ENCODE results near the gene LIPE. TPM values are rescaled to one million over a fixed set of nuclear protein-coding genes. Genes with fewer than 3 reads are reported as not detected.

The LIPE gene
- total and polyA plus RNA-seq, 2 experiments from 2014 or later: 0.22 to 0.61 TPM

DNA sequence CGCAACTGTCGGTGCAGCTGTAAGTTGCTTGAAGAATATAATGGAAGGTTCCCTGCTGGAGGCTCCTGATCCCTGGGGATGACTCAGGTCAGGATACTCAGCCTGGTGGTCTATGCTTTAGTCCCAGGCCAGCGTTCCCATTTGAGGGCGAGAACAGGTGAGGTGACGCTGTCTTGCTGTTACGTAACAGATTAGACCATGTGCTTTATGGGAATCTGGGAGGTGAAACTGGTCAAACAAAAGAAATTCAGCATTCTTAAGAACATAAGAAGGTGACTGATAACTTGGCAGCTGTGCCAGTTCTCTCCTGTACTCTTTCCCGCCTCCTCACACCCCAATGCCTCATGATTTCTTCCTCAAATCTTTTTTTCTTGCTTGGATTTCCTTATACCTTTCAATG, 15.6 kb upstream of the LIPE start, which contains the start of gene CXCL17:
CXCL17 (minus strand) TSS at position 114 of the 400 bp plus-strand sequence. CDS start 114 bp downstream, outside the sequence.
- Histone ChIP-seq H3K4me3 (no peak within 1 kb of the TSS), H3K36me3 (ENCODE audit: low read depth) (no peaks in the 10 kb centered on the region), H3K9me3 (ENCODE audit: low read depth) (no peaks in the 10 kb centered on the region), H3K27me3 (replicated peaks; ENCODE audit: insufficient read depth) (peaks cover 9% of the 10 kb centered on the region; the same call in 1 of the 2 replicates), H3K79me2 (ENCODE audit: insufficient read depth) (no peaks in the 10 kb centered on the region), H3K4me2 (ENCODE audit: unreplicated experiment) (no peak within 1 kb of the TSS), H3F3A (ENCODE audit: insufficient read depth) (no peaks in the 10 kb centered on the region), H3K27ac (no peak within 1 kb of the TSS), H4K20me1 (ENCODE audit: insufficient read depth) (no peaks in the 10 kb centered on the region), H3K9ac (no peak within 1 kb of the TSS), H2AFZ (no peak within 1 kb of the TSS), H3K4me1 (ENCODE audit: insufficient read depth) (no peaks in the 10 kb centered on the region), H3K9me2 (ENCODE audit: insufficient read depth) (no peaks in the 10 kb centered on the region)
- 83 to 90% methylated on average over 7 of the region's 7 CpGs for WGBS, 2 experiments (ENCODE audit: low coverage in 1 of 2, low lambda C conversion rate in 2 of 2, missing lambda C conversion rate in 2 of 2)
- no peak for DNase-seq
- in situ Hi-C loops (cut with MboI): no loop called here
- TF ChIP-seq EZH2 (IDR thresholded peaks at IDR 0.05; ENCODE audit: insufficient read depth, poor library complexity, severe bottlenecking) (no peak), EZH2phosphoT487 (IDR thresholded peaks at IDR 0.05; ENCODE audit: insufficient read depth, low read depth) (no peak)

GRCh38 chr19:42441049-42441445, 13.9 kb upstream of the LIPE start:
- in situ Hi-C loops (cut with MboI): no loop called here
- Histone ChIP-seq H3K9ac (no peak overlapping the region), H3K36me3 (ENCODE audit: low read depth) (no peaks in the 10 kb centered on the region)

DNA sequence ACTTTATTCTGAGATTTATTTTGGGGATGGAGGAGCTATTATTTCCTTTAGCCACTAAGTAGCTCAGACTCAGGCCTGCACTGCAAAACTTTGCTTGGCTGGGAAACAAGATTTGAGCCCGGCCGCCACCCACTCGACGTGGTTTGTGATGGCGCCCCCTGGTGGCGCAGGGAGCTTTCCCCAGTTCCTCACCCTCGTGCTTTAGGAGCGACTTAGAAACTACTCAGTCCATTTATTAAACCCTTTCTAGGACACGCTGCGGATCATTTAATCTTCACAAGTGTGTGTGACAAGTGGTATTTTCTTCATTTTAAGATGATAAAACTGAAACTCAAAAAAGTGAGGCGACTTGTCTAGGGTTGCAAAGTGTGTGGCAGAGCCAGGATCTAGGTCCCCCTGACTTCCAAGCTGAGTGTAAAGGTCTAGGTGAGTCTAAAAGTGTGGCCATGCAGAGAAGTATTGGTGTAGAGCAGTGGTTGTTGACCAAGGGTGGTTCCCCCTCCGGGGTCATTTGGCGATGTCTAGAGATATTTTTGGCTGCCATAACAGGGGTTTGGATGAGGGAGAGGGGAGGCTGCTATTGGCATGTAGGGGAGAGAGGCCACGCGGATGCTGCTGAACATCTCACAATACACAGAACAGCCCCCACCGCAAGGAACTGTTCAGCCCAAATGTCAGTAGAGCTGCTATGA, 13.3 kb upstream of the LIPE start:
- no peaks in the 10 kb centered on the region for H3K9me2 ChIP-seq (ENCODE audit: insufficient read depth)
- 24 to 26% methylated on average over 16 of the region's 16 CpGs for WGBS, 2 experiments (ENCODE audit: low coverage in 1 of 2, low lambda C conversion rate in 2 of 2, missing lambda C conversion rate in 2 of 2)
- H3K27ac ChIP-seq: no peak overlapping the region
- H3K4me1 ChIP-seq (ENCODE audit: insufficient read depth): peaks cover 8% of the 10 kb centered on the region
- TF ChIP-seq EZH2phosphoT487 (IDR thresholded peaks at IDR 0.05; ENCODE audit: insufficient read depth, low read depth) (no peak), EZH2 (IDR thresholded peaks at IDR 0.05; ENCODE audit: insufficient read depth, poor library complexity, severe bottlenecking) (no peak)
- no peak overlapping the region for H3K9ac ChIP-seq
- H3K4me2 ChIP-seq (ENCODE audit: unreplicated experiment): no peak overlapping the region
- 0 out of 2 replicates have a peak, but pooled peaks cover 6% of the 10 kb centered on the region for H3F3A ChIP-seq (ENCODE audit: insufficient read depth)
- H4K20me1 ChIP-seq (ENCODE audit: insufficient read depth): no peaks in the 10 kb centered on the region
- peaks cover 9% of the 10 kb centered on the region; the same call in 1 of the 2 replicates for H3K27me3 ChIP-seq (replicated peaks; ENCODE audit: insufficient read depth)
- H3K79me2 ChIP-seq (ENCODE audit: insufficient read depth): no peaks in the 10 kb centered on the region
- no peaks in the 10 kb centered on the region for H3K36me3 ChIP-seq (ENCODE audit: low read depth)
- peak; percentile 89 for DNase-seq
- H3K9me3 ChIP-seq (ENCODE audit: low read depth): no peaks in the 10 kb centered on the region
- in situ Hi-C loops (cut with MboI): no loop called here
- no peak overlapping the region for H3K4me3 ChIP-seq
- H2AFZ ChIP-seq: no peak overlapping the region

More at GRCh38 chr19:42441049-42441445, 13.9 kb upstream of the LIPE start:
- 0 out of 2 replicates have a peak, but pooled peaks cover 3% of the 10 kb centered on the region for H3F3A ChIP-seq (ENCODE audit: insufficient read depth)
- no peak overlapping the region for H3K27ac ChIP-seq
- DNase-seq: peak; percentile 8
- H3K9me3 ChIP-seq (ENCODE audit: low read depth): no peaks in the 10 kb centered on the region
- H3K4me3 ChIP-seq: no peak overlapping the region
- H2AFZ ChIP-seq: no peak overlapping the region
- TF ChIP-seq EZH2phosphoT487 (IDR thresholded peaks at IDR 0.05; ENCODE audit: insufficient read depth, low read depth) (no peak), EZH2 (IDR thresholded peaks at IDR 0.05; ENCODE audit: insufficient read depth, poor library complexity, severe bottlenecking) (no peak)
- H3K27me3 ChIP-seq (replicated peaks; ENCODE audit: insufficient read depth): peaks cover 9% of the 10 kb centered on the region; the same call in 1 of the 2 replicates
- no peaks in the 10 kb centered on the region for H4K20me1 ChIP-seq (ENCODE audit: insufficient read depth)
- WGBS, 2 experiments (ENCODE audit: low coverage in 1 of 2, low lambda C conversion rate in 2 of 2, missing lambda C conversion rate in 2 of 2): 55 to 60% methylated on average over 2 of the region's 2 CpGs
- no peaks in the 10 kb centered on the region for H3K9me2 ChIP-seq (ENCODE audit: insufficient read depth)
- H3K4me1 ChIP-seq (ENCODE audit: insufficient read depth): peaks cover 6% of the 10 kb centered on the region
- no peak overlapping the region for H3K4me2 ChIP-seq (ENCODE audit: unreplicated experiment)
- H3K79me2 ChIP-seq (ENCODE audit: insufficient read depth): no peaks in the 10 kb centered on the region

DNA sequence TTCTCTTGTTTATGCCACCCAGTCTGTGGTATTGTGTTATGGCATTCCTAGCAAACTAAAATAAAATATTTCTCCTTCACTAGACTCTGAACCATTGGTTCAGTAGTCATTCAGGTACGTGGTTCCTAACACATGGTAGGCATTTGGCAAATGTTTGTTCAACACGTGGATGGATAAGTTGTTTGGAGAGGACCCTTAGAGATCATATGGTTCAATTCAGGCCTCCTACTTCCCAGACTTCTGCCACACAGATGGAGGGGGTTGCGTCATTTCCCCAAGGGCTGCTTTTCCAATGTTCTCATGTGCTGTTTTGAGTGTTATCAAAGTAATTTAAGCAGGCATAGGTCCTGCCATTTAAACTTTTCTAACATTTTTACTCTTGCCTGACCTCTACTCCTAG, 8.8 kb upstream of the LIPE start:
- no peak overlapping the region for H3K4me2 ChIP-seq (ENCODE audit: unreplicated experiment)
- in situ Hi-C loops (cut with MboI): no loop called here

More for the DNA sequence above, 8.8 kb upstream of the LIPE start:
- H3K9me3 ChIP-seq (ENCODE audit: low read depth): no peaks in the 10 kb centered on the region
- peak; percentile 58 for DNase-seq
- H3F3A ChIP-seq (ENCODE audit: insufficient read depth): 0 out of 2 replicates have a peak, but pooled peaks cover 6% of the 10 kb centered on the region
- no peaks in the 10 kb centered on the region for H4K20me1 ChIP-seq (ENCODE audit: insufficient read depth)
- peaks cover 8% of the 10 kb centered on the region for H3K4me1 ChIP-seq (ENCODE audit: insufficient read depth)
- H2AFZ ChIP-seq: peak overlapping the region; percentile 73
- 12 to 14% methylated on average over 3 of the region's 3 CpGs for WGBS, 2 experiments (ENCODE audit: low coverage in 1 of 2, low lambda C conversion rate in 2 of 2, missing lambda C conversion rate in 2 of 2)
- H3K9me2 ChIP-seq (ENCODE audit: insufficient read depth): no peaks in the 10 kb centered on the region
- 0 out of 2 replicates have a peak overlapping the region, but pooled peaks have one; percentile 11 for H3K27ac ChIP-seq
- no peaks in the 10 kb centered on the region for H3K36me3 ChIP-seq (ENCODE audit: low read depth)
- H3K27me3 ChIP-seq (replicated peaks; ENCODE audit: insufficient read depth): no peaks in the 10 kb centered on the region
- no peak overlapping the region for H3K9ac ChIP-seq
- H3K4me3 ChIP-seq: no peak overlapping the region
- no peaks in the 10 kb centered on the region for H3K79me2 ChIP-seq (ENCODE audit: insufficient read depth)
- TF ChIP-seq EZH2 (IDR thresholded peaks at IDR 0.05; ENCODE audit: insufficient read depth, poor library complexity, severe bottlenecking) (no peak), EZH2phosphoT487 (IDR thresholded peaks at IDR 0.05; ENCODE audit: insufficient read depth, low read depth) (no peak)
